D721Med (cell line): ENCODE data around the gene NR2C1.

ENCODE experiments used
- DNase-seq: peaks from one replicate; pipeline ENCODE4 v3.0.0; 2011; ENCODE audit warnings: low spot score; ENCODE audit not compliant: insufficient read length
- FAIRE-seq: peaks from 2 replicates; lab custom pipeline; 2011; peaks lifted over from hg19 to GRCh38; lab: Jason Lieb, UNC
- CTCF ChIP-seq: IDR thresholded peaks from 2 replicates; pipeline ENCODE4 v1.5.1; 2012; ENCODE audit warnings: mild to moderate bottlenecking, control low read depth; ENCODE audit not compliant: insufficient read depth; ENCODE audit errors: missing control alignments

The NR2C1 gene

GRCh38 chr12:95022477-95022876, 50.9 kb downstream of the NR2C1 start:
- TF ChIP-seq CTCF, result no peak
- DNase-seq (no peak), FAIRE-seq (no peak)

- DNase-seq (no peak), FAIRE-seq (no peak)
- TF ChIP-seq CTCF, result no peak
Observed at GRCh38 chr12:95017482-95017881, 55.9 kb downstream of the NR2C1 start.

GRCh38 chr12:95016120-95016519, 57.3 kb downstream of the NR2C1 start:
- DNase-seq (no peak), FAIRE-seq (no peak)
- TF ChIP-seq CTCF, result no peak

DNA sequence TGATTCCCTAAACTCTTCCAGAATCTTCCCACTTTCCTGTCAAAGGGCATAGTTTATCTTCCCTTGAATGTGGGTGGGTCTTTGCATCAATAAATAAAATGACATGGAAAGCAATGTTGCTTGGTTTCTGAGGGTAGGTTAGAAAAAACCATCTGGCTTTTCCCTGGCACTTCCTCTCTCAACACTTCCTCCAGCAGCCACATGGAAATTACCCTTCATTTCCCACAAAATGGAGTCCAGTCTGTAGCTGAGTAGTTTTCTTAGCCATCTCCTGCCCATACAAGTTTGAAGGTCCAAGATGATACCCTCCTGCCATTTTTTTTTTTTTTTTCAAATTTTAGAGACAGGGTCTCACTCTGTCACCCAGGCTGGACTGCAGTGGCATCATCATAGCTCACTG, 58.9 kb downstream of the NR2C1 start:
- FAIRE-seq (no peak), DNase-seq (no peak)
- no peak for TF ChIP-seq CTCF

DNA sequence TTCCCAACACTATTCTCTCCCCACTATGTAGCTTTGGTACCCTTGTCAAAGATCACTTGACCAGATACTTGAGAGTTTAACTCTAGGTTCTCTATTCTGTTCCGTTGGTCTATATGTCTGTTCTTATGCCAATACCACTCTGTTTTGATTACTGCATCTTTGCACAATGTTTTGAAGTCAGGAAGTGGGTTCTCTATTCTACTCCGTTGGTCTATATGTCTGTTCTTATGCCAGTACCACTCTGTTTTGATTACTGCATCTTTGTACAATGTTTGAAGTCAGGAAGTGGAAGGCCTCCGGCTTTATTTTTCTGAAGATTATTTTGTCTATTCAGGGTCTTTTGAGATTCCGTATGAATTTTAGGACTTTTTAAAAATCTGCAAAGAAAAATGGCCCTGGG, 67.2 kb downstream of the NR2C1 start:
- FAIRE-seq (no peak), DNase-seq (no peak)
- no peak for TF ChIP-seq CTCF

- DNase-seq (no peak), FAIRE-seq (no peak)
- no peak for TF ChIP-seq CTCF
Observed at GRCh38 chr12:95004610-95005009, 68.8 kb downstream of the NR2C1 start.

DNA sequence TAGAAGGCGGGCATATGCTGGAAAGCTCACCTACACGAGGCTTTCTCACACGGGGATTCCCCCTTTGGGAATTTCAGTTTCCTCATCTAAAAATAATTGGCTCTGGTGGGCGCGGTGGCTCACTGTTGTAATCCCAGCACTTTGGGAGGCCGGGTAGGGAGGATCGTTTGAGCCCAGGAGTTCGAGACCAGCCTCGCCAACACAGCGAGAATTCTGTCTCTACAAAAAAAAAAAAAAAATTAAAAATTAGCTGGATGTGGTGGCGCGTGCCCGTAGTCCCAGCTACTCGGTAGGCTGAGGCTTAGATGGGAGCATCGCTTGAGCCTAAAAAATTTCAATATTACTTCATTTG, 69.5 kb downstream of the NR2C1 start:
- FAIRE-seq, result no peak
- no peak for DNase-seq
- TF ChIP-seq CTCF, result no peak
